HG02840 (cell line): ENCODE results near the gene RAPGEF3.

Experiments
- ATAC-seq: cut with Tn5 transposase; IDR thresholded peaks from one replicate; pipeline ENCODE4 v1.9.1; 2021; ENCODE audit warnings: mild to moderate bottlenecking, moderate library complexity, moderate number of reproducible peaks; ENCODE audit not compliant: unreplicated experiment, low FRiP score

Gene RAPGEF3

DNA sequence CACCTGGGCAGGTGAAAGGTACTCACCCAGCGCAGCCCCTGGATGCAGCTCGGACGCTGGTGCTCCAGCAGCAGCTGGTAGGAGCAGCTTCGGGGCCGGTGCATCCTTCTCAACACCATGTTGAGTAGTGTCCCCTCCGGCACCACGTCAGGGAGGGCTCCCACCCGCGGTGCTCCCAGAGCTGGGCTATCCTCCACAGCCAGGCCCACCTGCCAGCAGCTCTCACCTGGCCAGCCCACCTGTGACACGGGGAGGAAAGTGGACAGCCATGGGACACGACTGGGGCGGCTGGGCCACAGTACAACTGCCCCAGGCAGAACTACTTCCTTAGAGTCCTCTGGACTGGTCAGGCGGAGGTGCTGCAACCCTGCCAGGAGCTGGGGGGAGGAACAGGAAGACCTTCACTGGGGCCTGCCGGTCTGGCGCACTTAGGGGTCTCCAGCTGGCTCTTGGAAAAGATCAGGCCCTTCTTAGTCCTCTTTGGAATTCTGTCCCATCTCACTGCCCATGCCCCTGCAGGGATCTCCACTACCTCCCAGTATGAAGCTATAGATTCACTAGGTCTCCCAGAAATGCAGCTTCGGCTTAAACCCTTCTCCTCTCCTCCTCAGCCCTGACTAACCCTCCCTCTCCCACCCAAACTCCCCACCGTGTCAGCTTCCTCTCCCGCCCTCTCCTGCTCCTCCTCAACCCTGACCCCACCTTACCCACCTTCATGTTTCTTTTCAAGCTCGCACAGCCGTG, 668 bp downstream of the RAPGEF3 start:
- no peak for ATAC-seq

DNA sequence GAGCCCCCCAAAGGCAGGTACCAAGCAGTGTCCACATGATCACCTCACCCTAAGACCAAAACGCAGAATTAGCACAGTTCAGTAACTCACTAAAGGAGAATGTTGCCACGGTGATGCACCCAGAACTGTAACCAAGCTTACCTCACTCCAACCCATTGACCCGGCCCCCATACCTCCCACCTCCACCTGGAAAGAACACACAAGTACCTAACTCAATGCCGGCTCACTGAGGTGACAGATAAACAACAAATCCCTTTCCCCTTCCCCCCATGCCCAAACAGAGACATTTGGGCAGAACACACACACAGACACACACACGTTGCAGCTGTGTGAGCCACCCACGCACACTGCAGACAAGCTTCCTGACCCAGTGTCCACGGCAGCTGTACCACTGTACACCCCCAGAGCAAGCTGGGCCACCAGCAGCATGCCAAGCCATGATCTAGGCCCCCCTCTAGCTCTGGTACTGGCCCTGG, 1.3 kb downstream of the RAPGEF3 start:
- ATAC-seq: no peak

DNA sequence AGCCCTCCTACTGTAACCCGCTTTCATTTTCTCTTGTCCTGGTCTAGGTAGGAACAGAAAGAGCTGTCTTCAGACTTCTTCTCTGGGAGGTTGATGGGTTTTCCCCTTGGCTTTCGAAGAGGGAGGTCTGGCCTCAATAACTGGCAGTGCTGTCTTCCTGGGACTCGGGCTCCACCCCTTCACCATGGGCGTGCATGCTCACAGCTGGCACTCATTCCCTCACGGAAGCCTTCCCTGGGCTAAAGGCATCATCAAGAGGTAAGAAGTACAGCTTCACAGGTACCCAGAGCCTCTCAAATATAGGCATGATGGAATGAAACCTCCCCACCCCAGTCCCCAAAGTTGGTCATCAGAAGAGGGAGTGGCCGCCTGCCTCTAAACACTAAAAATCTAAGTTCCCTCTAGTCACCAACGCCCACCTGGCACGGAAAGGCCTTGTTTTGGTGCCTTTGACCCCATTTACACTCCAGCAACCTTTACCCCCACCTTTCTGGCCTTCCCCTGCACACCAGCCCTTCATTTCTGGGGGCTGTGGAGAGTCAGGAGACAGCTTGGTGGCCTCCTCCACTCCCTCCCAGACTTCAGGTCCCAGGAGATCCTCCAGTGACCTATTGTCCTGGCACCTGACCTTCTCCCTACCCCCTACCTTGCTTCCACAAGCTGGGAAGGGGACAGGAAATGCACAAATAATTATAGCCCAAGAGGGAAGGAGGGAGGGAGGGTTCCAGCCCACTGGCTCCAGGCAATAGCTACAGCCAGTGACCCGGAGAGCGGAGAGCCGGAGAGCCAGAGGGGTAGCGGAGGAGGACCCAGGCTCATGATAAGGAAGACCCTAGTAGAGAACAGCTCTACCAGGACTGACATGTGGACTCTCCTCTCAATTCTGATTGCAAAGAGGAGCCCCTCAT, 2.8 kb downstream of the RAPGEF3 start:
- ATAC-seq: no peak

DNA sequence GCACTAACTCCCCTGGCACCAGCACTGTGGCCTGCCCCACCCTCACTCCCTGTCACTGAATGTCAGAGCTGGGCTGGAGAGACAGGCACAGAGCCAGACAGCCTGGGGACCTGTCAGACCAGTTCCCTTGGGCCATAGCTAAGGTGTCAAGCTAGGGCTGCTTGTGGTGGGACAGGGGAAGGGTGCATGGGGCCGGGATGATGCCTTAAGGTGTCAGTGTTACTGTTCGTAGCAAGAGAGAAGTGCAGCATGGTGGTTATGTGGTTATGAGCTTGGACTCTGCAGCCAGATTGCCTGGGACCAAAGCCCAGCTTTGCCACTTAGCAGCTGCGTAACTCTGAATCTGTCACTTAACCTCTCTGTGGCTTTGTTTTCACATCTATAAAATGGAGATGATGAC, 3.8 kb downstream of the RAPGEF3 start:
- no peak for ATAC-seq

DNA sequence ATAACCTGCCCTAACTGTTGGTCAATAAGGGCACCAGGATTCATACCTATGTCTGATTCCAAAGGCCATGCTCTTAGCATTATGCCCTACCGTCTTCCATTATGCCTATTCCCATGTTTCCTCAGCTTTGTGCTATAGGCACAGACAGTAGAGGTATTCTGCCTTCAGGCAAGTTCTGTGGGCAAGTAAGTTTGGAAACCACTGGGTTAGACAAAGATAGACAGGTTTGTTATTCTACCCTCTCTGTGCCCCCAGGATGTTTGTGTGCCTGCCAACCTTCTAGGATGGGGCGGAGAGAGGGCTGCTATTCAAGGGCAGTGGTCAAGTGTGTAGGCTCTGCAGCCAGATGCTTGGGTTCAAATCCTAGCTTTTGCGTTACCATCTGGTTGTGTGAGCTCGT, 4.6 kb downstream of the RAPGEF3 start:
- no peak for ATAC-seq

DNA sequence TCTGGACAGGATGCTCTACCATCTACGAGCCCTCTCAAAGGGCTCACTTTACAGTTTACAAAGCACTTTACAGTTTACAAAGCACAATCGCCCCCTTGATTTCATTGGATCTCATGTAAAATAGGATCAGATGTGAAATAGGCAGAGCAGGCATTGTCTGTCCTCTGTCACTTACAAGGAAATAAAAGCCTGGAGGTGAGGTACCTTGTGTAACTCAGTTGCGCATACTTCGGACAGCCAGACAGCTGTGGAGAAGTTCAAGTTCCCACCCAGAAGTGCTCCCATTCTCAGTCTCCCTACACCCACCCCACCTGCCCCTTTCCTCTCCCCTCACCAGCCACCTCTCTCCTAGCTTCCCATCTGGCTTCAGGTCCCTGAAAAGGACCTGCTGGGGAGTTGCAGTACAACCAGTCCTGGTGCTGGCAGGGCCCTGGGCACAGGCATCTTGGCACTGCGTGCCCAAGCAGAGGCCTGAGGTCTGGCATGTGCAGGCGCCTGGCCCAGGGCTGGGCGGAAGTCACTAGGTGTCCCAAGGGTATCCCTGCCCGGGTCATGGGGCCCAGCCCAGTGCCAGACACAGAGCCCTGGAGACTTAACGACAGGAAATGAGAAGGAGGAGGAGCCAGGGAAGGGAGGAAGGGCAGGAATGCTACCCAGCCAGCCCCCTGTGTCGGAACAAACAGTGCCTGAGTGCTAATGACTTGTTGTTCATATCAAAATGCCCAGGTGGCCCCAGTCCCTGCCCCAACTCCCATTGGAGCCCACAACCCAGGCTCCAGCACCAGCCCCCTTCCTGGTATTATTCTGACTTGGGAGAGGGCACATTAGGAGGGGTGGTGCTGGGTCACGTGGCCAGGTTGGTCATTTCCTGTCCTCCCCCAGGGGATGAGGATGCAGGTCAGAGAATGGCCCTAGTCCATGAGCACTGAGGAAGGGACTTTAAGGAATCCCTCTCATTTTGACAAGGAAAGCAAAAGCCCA, 5.4 kb downstream of the RAPGEF3 start:
- no peak for ATAC-seq

DNA sequence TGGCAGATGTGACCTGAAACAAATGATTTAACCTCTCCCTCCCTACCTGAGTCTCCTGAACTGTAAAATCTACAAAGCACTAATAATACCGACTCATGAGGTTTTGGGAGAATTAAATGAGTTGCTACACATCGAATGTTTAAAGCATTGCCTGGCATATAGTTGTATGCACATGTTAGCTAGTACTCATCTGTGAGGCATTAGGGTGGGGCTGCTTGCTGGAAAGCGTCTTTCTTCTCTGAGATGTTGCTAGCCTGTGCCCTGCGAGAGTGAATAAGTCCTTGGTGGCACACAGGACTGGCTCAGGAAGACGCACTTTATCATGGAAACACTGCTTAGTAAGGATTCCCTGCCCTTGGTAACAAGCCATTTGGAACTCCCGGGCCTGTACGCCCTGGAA, 6.1 kb downstream of the RAPGEF3 start:
- no peak for ATAC-seq

DNA sequence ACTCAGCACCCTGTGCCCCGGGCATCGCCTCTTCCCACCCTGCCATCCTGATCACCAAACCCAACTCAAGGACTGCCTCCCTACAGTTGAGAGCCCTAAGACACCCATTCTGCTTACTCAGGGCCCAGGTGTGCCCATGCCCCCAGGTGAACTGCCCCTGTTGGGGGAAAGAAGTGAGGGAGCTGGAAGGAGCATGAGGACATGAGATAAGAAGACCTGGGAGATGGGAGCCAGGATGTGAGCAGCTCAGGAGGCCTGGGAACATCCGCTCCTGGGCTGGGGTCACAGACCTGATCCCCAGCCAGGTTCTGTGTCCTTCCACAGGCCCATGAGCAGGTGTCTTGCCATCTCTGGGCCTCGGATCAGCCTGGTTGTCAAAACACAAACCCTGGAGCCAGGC, 6.6 kb downstream of the RAPGEF3 start:
- no peak for ATAC-seq

DNA sequence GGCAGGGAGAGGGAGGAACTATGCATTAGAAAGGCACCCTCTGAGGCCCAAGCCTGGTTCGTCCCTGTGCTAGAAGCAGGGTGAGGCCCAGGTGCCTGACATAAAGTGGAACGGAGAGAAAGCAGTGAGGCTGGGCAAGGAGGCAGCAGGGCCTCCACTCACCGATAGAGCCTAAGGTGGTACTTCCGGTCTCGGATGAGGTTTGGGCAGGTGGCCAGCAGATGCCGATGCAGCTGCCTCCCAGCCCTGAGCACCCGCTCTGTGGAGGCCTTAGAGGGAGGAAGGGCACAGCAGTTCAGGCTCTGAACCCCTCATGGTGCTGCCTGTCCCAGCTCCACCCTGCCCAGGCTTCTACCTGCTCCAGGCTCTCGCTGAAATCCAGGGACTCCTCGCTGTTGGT, 7.1 kb downstream of the RAPGEF3 start:
- no peak for ATAC-seq

DNA sequence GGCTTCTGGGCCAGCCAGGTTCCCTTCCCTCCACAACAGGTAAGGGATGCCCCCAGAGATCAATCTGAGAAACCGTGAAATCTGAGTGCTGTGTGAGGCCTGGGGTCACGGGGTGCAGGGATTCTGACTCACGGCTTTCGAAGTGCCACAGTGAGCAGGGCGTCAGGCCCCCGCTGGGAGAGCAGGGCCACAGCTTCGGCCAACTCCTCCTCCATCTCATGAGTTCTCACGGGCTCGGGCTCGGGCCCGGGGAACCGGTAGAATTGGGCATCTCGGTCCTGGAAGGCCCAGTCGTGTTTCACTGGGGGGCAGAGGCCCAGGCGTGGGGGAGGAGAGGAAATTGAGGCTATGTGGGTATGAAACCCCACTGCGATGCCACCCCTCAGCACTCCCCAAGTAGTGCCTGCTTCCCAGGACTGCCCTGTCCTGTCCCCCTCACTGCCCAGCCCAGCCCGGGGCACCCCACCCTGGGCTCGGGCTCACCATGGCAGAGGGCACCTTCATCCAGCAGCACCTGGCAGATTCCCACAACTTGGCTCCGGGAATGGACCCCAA, 7.7 kb downstream of the RAPGEF3 start:
- ATAC-seq: no peak

DNA sequence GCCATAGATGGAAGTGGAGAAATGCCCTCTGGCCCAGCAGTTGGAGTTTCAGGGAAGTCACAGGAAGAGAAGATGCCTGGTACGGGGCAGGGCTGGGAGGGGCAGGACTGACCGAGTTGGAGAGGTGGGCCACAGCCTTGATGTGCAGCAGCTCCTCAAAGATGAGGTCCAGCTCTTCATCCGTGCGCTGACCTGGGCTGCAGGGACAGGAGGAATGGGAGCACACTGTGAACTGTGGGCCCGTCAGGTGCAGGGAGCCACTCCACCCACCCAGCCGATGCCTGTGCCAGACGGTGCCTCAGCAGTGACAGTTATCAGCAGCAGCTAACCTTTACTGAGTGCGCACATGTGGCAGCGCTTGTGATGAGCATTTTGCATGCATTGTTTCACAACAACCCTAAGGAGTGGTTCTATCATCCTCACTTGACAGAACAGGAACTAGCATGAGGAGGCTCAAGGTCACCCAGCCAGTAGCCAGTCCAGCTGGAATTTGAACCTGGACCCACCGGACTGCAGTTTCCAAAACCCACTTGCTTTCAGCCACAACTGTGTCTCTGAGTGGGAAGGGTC, 8.4 kb downstream of the RAPGEF3 start:
- ATAC-seq: no peak

DNA sequence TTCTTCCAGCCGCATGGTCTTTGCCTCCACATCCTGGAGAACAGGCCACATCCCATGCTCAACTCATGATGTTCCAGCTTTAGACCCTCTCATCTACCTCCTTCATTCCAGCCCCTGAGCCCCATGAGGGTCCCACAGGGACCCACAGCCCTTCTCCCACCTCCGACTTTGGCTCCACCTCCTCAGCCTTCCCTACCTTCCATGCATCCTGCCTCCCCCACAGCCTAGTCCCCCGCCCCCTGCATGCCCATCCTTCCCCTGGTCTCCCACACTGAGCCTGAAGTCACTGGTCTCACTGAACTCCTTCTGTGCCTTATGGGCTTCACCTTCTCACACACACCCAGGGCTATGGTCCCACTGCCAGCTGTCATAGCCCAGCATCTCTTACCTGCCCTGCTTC, 9.8 kb downstream of the RAPGEF3 start:
- ATAC-seq: no peak

DNA sequence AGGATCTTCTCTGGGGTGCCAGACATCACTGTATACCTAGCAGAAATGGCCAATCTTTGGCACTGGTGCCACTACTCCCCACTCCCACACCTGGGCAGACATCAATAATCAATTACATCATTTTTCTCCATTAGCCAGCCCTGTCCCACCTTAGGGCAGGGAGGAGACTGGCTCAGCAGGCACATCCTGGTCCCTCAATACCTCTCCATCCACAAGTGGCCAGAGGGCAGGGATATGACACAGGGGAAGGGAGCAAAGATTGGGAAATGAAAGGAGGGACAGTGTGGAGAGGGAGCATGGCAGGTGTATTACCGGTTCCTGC, 10.2 kb downstream of the RAPGEF3 start:
- ATAC-seq: no peak

DNA sequence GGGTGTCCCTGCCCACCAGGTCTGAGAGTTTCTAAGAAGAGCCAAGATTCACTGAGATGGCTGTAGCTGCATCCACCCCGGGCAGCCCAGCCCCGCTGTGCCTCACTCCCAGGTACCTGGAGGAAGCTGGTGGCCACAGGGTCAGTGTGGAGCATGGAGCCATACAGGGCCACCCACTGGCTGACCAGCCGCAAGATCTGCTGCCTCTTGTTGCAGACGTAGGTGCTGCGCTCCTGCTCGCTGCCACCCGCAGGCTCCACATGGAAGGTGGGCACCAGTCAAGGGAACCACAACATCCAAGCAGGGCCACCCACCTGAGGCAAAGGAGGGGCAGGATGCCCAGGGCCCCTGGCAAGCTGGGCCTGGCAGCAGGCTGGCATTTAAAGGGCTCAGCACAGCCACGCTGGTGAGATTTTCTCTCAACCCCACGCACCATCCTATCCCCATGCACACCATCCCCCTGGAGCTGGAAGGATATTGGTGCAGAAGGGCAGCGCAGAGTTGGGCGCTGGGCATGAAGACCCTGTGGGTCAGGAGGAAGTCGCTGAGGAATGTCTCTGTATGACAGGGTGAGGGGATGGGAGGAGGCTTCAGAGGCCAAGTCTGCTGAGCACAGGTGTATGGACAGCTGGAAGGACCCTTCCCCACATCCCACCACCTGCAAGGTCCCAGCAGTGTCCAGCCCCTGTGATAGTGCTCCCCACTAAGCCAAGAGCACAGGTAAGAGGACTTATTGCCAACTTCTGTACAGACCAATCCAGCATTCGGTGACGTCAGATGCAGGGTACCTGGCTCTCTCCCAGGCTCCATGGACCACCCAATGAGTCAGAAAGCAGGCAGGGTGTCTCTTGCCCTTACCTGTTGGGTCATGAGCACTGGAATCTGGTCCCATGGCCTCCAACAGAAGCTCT, 10.8 kb downstream of the RAPGEF3 start:
- ATAC-seq: no peak

DNA sequence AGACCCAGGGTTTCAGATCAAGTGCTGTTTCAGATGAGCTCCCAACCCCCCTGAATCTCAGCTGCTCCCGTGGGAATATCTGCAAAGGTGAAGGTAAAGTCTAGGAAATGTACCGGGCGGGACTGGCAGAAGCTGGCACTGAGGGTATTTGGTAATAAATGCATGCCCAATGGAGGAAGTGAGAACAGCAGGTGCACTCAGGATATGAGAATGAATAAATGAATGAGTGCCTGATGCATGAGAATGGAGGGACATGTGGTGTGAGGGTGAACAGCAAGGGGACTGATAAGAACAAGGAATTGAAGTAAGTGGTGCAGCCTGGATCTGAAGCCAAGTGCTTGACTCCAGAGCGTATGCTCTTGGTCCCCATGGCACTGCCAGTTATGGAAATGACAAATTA, 11.6 kb downstream of the RAPGEF3 start:
- no peak for ATAC-seq

DNA sequence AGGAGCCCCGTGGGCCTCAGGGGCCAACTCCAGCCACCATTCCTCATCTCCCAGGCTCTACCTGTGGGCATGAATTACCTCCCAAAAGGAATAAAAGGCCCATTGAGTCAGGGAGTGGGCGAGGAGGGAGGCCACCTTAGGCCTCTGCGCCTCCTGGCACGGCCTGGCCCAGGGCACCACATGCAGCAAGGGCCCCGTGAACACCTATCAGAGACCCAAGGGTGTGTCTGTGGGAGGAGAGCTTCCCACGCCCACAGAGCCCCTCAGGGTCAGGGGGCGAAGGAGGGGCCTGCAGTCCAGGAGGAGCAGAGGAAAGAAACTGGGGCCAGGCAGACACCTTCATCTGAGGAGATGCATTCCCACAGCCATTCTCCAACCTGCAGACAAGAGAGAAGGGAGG, 12.2 kb downstream of the RAPGEF3 start:
- ATAC-seq: no peak

DNA sequence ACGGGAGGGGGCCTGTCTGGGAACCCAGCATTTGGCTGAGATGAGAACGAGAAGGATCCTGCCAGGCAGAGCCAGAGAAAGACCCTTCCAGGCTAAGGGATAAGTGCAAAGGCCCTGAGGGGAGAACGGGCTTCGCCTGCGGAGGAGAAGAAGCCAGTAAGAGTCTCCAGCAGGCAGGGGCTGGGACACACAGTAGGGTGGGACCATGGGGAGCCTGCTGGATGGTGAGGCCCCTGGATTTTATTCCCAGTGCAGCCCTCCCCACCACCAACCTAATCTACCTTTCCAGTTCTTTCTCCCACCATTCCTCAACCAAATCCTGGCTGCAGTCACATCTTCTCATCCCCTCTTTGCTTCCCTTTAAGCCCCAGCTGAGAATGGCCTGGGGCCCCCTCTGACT, 12.6 kb downstream of the RAPGEF3 start:
- no peak for ATAC-seq

DNA sequence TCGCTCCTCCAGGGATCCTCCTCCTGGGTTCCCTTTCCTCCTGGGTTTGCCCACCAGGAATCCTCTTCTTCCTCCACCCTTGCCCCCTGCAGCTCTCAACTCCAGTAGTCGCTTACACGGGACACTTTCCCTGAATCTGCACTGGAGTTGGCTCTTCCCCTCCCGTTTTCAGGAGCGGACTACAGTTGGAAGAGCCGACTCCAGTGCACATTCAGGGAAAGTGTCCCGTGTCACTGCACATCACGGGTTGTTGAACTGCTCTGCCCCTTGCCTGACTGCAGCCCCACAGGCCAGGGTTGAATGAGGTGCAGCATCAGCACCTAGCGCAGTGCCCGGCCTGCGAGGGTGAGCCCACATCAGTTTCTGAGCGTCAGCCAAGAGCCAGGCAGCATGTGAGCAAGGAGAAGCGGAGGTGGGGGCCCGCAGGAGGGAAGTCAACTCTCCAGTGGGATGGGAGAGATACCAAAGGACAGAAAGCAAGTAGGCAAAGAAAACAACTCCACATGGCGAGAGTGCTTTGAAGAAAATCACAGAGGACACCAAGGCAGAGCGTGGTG, 13.1 kb downstream of the RAPGEF3 start:
- no peak for ATAC-seq
